H1 (cell line): ENCODE measurements around the gene CDK4.

Experiments used
- ATF2 ChIP-seq: IDR thresholded peaks from 2 replicates; pipeline ENCODE4 v1.6.1; 2012; ENCODE audit warnings: low read length, inconsistent platforms
- CEBPB ChIP-seq: IDR thresholded peaks from 2 replicates; pipeline ENCODE4 v1.6.1; 2012; ENCODE audit warnings: low read depth, low read length
- CTCF ChIP-seq, 3 experiments: IDR thresholded peaks; 1 replicate in 2 of 3; 2 replicates in 1 of 3; pipeline versions ENCODE4 v1.5.1 to v1.6.1; 2011; ENCODE audit warnings: low read length in 3 of 3, mild to moderate bottlenecking in 3 of 3, inconsistent platforms in 2 of 3, low read depth in 1 of 3, moderate library complexity in 1 of 3; ENCODE audit not compliant: insufficient read depth in 1 of 3; ENCODE audit errors: control extremely low read depth in 1 of 3
- EP300 ChIP-seq, 2 experiments: IDR thresholded peaks; 1 replicate in 1 of 2; 2 replicates in 1 of 2; pipeline ENCODE4 v1.6.1; 2011 to 2012; ENCODE audit warnings: low read depth in 2 of 2, low read length in 2 of 2, mild to moderate bottlenecking in 2 of 2, borderline replicate concordance in 1 of 2, inconsistent platforms in 1 of 2, moderate library complexity in 1 of 2
- EZH2 ChIP-seq: fragments of 200-600 bp; sonication (generic); IDR thresholded peaks from 2 replicates; pipeline ENCODE4 v1.7.1; 2012; ENCODE audit warnings: low read depth, mild to moderate bottlenecking, moderate library complexity, low read length, inconsistent platforms; ENCODE audit not compliant: severe bottlenecking
- KDM1A ChIP-seq: fragments of 200-600, 300-600 bp; sonication (generic); IDR thresholded peaks from 2 replicates; pipeline ENCODE4 v1.7.1; 2016; ENCODE audit warnings: mild to moderate bottlenecking, low read length, borderline replicate concordance
- MAX ChIP-seq: IDR thresholded peaks from 2 replicates; pipeline ENCODE4 v1.6.1; 2012; ENCODE audit warnings: inconsistent platforms
- POLR2A ChIP-seq, 2 experiments: IDR thresholded peaks; 1 replicate in 1 of 2; 2 replicates in 1 of 2; pipeline ENCODE4 v1.6.1; 2011; ENCODE audit warnings: low read depth in 2 of 2, low read length in 2 of 2, mild to moderate bottlenecking in 2 of 2; ENCODE audit errors: control extremely low read depth in 1 of 2
- POLR2AphosphoS5 ChIP-seq: IDR thresholded peaks from 2 replicates; pipeline ENCODE4 v1.6.1; 2011; ENCODE audit warnings: low read depth, low read length
- POU5F1 ChIP-seq: IDR thresholded peaks from 2 replicates; pipeline ENCODE4 v1.6.1; 2011; ENCODE audit warnings: low read depth, mild to moderate bottlenecking, low read length, moderate library complexity
- SIN3A ChIP-seq, 2 experiments: IDR thresholded peaks in 1 of 2; conservative IDR thresholded peaks in 1 of 2; 2 replicates each; pipeline ENCODE4 v1.6.1; 2011 to 2012; ENCODE audit warnings: low read length in 2 of 2, improper control_type of control experiment in 1 of 2, low read depth in 1 of 2, mild to moderate bottlenecking in 1 of 2
- SRF ChIP-seq: IDR thresholded peaks from 2 replicates; pipeline ENCODE4 v1.6.1; 2011; ENCODE audit warnings: mild to moderate bottlenecking, low read depth, low read length, moderate library complexity
- SUZ12 ChIP-seq: fragments of 200-600 bp; sonication (generic); IDR thresholded peaks from 2 replicates; pipeline ENCODE4 v1.6.1; 2012; ENCODE audit warnings: mild to moderate bottlenecking, inconsistent platforms, low read length, moderate library complexity, mixed read lengths
- TCF12 ChIP-seq: IDR thresholded peaks from 2 replicates; pipeline ENCODE4 v1.6.1; 2011; ENCODE audit warnings: low read depth, mild to moderate bottlenecking, low read length

GRCh38 chr12:57763881-57764661 is 12.0 kb upstream of the CDK4 start:
- TF ChIP-seq CTCF (IDR thresholded peaks at IDR 0.05; ENCODE audit: control extremely low read depth in 1 of 3, insufficient read depth in 1 of 3, low read depth in 1 of 3, low read length in 3 of 3) (no peak), POLR2A (IDR thresholded peaks at IDR 0.05; ENCODE audit: control extremely low read depth in 1 of 2, low read depth in 2 of 2, low read length in 2 of 2) (peak in 1 of 2 experiments; percentile 29; a peak in 2 of 3 replicates), EP300 (IDR thresholded peaks at IDR 0.05; ENCODE audit: borderline replicate concordance in 1 of 2, low read depth in 2 of 2, low read length in 2 of 2) (no peak), POLR2AphosphoS5 (no peak), SUZ12 (no peak), SRF (no peak), SIN3A (conservative IDR thresholded peaks at IDR 0.05 in 1 of 2, IDR thresholded peaks at IDR 0.05 in 1 of 2; ENCODE audit: low read depth in 1 of 2, low read length in 2 of 2) (no peak), MAX (no peak), CEBPB (no peak), KDM1A (no peak), EZH2 (no peak), ATF2 (no peak), POU5F1 (no peak), TCF12 (no peak)
